Measurements from ENCODE around the gene SH2D5. TPM values are rescaled to one million over a fixed set of nuclear protein-coding genes. Genes with fewer than 3 reads are reported as not detected.

The SH2D5 gene
- total RNA-seq, 1 experiment from 2014 or later, result 14.0 TPM

- peaks cover 87% of the 10 kb centered on the region for H3K36me3 Mint-ChIP-seq (ENCODE audit: insufficient read depth, unreplicated experiment)
- no peak overlapping the region for H3K27ac Mint-ChIP-seq (ENCODE audit: low read depth, unreplicated experiment)
- DNase-seq (ENCODE audit: unreplicated experiment), result no peak
- intact Hi-C loops (cut with micrococcal nuclease), result no loop called here
- TF ChIP-seq, protein P1, sequence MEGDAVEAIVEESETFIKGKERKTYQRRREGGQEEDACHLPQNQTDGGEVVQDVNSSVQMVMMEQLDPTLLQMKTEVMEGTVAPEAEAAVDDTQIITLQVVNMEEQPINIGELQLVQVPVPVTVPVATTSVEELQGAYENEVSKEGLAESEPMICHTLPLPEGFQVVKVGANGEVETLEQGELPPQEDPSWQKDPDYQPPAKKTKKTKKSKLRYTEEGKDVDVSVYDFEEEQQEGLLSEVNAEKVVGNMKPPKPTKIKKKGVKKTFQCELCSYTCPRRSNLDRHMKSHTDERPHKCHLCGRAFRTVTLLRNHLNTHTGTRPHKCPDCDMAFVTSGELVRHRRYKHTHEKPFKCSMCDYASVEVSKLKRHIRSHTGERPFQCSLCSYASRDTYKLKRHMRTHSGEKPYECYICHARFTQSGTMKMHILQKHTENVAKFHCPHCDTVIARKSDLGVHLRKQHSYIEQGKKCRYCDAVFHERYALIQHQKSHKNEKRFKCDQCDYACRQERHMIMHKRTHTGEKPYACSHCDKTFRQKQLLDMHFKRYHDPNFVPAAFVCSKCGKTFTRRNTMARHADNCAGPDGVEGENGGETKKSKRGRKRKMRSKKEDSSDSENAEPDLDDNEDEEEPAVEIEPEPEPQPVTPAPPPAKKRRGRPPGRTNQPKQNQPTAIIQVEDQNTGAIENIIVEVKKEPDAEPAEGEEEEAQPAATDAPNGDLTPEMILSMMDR (IDR thresholded peaks at IDR 0.05; ENCODE audit: unreplicated experiment), result no peak
- ChIA-PET CTCF (no interaction called here), POLR2A (no interaction called here)
- H3K4me1 Mint-ChIP-seq (ENCODE audit: insufficient read depth, unreplicated experiment), result no peaks in the 10 kb centered on the region
- no peaks in the 10 kb centered on the region for H3K27me3 Mint-ChIP-seq (ENCODE audit: insufficient read depth, unreplicated experiment)
- no peaks in the 10 kb centered on the region for H3K9me3 Mint-ChIP-seq (ENCODE audit: unreplicated experiment)
- BruUV-seq (replicated peaks), result no TSS peak
- H3K4me3 Mint-ChIP-seq (ENCODE audit: unreplicated experiment), result no peak overlapping the region
Measured at GRCh38 chr1:20753589-20753988, 21.1 kb upstream of the SH2D5 start.

GRCh38 chr1:20751462-20751990 lies 19.0 kb upstream of the SH2D5 start:
- Mint-ChIP-seq H3K36me3 (ENCODE audit: insufficient read depth, unreplicated experiment) (peaks cover 87% of the 10 kb centered on the region), H3K27ac (ENCODE audit: low read depth, unreplicated experiment) (no peak overlapping the region), H3K4me1 (ENCODE audit: insufficient read depth, unreplicated experiment) (no peaks in the 10 kb centered on the region), H3K4me3 (ENCODE audit: unreplicated experiment) (no peak overlapping the region), H3K27me3 (ENCODE audit: insufficient read depth, unreplicated experiment) (no peaks in the 10 kb centered on the region), H3K9me3 (ENCODE audit: unreplicated experiment) (no peaks in the 10 kb centered on the region)
- TF ChIP-seq, protein P1 (IDR thresholded peaks at IDR 0.05; ENCODE audit: unreplicated experiment), result no peak
- ChIA-PET CTCF (interaction anchor here (0.6 to 1.6 kb wide), 5 partner anchors 16 to 443 kb away, joined by 3 to 8 read pairs (median 4); no protein-coding TSS in a partner anchor), POLR2A (interaction anchor here (0.6 to 0.8 kb wide), 2 partner anchors 15 to 1221 kb away, joined by 3 read pairs; no protein-coding TSS in a partner anchor)
- no TSS peak for BruUV-seq (replicated peaks)
- no peak for DNase-seq (ENCODE audit: unreplicated experiment)
- intact Hi-C loops (cut with micrococcal nuclease), result no loop called here

GRCh38 chr1:20742671-20743070 lies 10.2 kb upstream of the SH2D5 start:
- H3K27ac Mint-ChIP-seq (ENCODE audit: low read depth, unreplicated experiment), result no peak overlapping the region
- no peak overlapping the region for H3K4me3 Mint-ChIP-seq (ENCODE audit: unreplicated experiment)
- ChIA-PET CTCF (interaction anchor here (0.5 to 1.5 kb wide), 3 partner anchors 10 to 473 kb away, joined by 3 to 6 read pairs (median 3); partner anchors contain the start of gene SH2D5), POLR2A (interaction anchor here (1.1 kb wide), 1 partner anchor 44 kb away, joined by 3 read pairs; the partner anchor contains the start of gene HP1BP3)
- BruUV-seq (replicated peaks), result no TSS peak
- no peaks in the 10 kb centered on the region for H3K4me1 Mint-ChIP-seq (ENCODE audit: insufficient read depth, unreplicated experiment)
- H3K36me3 Mint-ChIP-seq (ENCODE audit: insufficient read depth, unreplicated experiment), result peaks cover 82% of the 10 kb centered on the region
- TF ChIP-seq, protein P1 (IDR thresholded peaks at IDR 0.05; ENCODE audit: unreplicated experiment), result no peak
- H3K9me3 Mint-ChIP-seq (ENCODE audit: unreplicated experiment), result no peaks in the 10 kb centered on the region
- no peaks in the 10 kb centered on the region for H3K27me3 Mint-ChIP-seq (ENCODE audit: insufficient read depth, unreplicated experiment)
- DNase-seq (ENCODE audit: unreplicated experiment), result no peak
- intact Hi-C loops (cut with micrococcal nuclease), result no loop called here

- TF ChIP-seq, protein P1 (IDR thresholded peaks at IDR 0.05; ENCODE audit: unreplicated experiment), result no peak
- Mint-ChIP-seq H3K4me3 (ENCODE audit: unreplicated experiment) (no peak overlapping the region), H3K36me3 (ENCODE audit: insufficient read depth, unreplicated experiment) (peaks cover 76% of the 10 kb centered on the region), H3K4me1 (ENCODE audit: insufficient read depth, unreplicated experiment) (no peaks in the 10 kb centered on the region), H3K27me3 (ENCODE audit: insufficient read depth, unreplicated experiment) (no peaks in the 10 kb centered on the region), H3K9me3 (ENCODE audit: unreplicated experiment) (no peaks in the 10 kb centered on the region), H3K27ac (ENCODE audit: low read depth, unreplicated experiment) (no peak overlapping the region)
- intact Hi-C loops (cut with micrococcal nuclease), result no loop called here
- no TSS peak for BruUV-seq (replicated peaks)
- no peak for DNase-seq (ENCODE audit: unreplicated experiment)
- ChIA-PET POLR2A (no interaction called here), CTCF (interaction anchor here (0.7 to 1.2 kb wide), 2 partner anchors 44 to 240 kb away, joined by 3 to 5 read pairs; no protein-coding TSS in a partner anchor)
Measured at GRCh38 chr1:20740781-20741180, 8.3 kb upstream of the SH2D5 start.

Measured in MCF 10A (cell line).